Measurements from ENCODE around the gene REC8. TPM values are rescaled to one million over a fixed set of nuclear protein-coding genes. Genes with fewer than 3 reads are reported as not detected.

REC8 gene
- total and polyA plus RNA-seq, 2 of the 13 experiments (the other 11 are each of a cell fraction or from before 2014, with no cell fraction given) = 3.4 to 14.7 TPM

DNA sequence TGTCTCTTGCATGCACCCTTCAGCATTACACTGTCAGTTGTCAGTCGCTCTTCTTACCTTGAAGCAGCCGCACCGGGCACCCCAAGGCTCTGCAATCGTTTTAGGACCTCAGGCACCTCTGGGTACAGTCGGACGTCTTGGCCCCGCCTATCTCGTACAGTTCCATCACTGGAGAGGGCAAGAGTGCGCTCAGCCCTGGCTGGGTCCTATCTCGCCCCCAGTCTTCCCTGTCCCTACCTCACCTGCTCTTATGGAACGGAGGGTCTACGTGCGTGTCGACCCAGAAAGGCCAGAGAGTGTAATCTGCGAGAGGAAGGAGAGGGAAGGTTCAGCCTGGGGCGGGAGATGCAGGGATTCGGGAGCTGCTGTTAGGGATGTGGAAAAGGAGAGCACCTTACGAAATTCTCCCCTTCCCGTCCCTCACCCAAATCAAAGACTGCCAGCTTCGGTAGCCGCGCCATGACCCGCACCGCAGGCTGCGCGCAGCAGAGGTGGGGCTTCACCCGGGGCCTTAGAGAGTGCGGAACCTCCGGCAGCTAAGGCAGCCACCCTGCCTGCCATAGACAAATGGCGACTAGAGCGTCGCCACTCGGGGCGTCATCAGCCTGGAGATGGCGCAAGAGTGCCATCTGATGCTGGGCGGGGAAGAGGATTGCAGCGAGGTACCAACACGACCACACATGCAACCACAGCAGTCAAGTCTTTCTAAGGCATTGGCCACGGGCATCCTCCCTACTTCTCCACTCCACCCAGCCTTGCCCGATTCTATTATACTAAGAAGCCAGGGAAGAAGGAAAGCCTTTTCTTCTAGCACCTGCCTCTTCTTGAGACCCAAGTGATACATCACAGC is 43.8 kb downstream of the REC8 start, which contains the start of gene MDP1 (continued):
- TF ChIP-seq KDM5B (CRISPR knock-in tag; IDR thresholded peaks at IDR 0.05; ENCODE audit: borderline replicate concordance) (peak; percentile 97), NCOA1 (CRISPR knock-in tag; IDR thresholded peaks at IDR 0.05) (peak; percentile 82; the same call in 1 of the 2 replicates), MAFF (IDR thresholded peaks at IDR 0.05; ENCODE audit: low read depth, low read length) (no peak), ZNF382 (CRISPR knock-in tag; IDR thresholded peaks at IDR 0.05; ENCODE audit: borderline replicate concordance) (no peak), RXRB (CRISPR knock-in tag; IDR thresholded peaks at IDR 0.05; ENCODE audit: borderline replicate concordance) (peak; percentile 91), ZNF253 (CRISPR knock-in tag; IDR thresholded peaks at IDR 0.05; ENCODE audit: borderline replicate concordance) (peak; percentile 97; the same call in 1 of the 2 replicates), CEBPB (IDR thresholded peaks at IDR 0.05; ENCODE audit: borderline replicate concordance, low read depth, low read length) (peak; percentile 100), JUN (CRISPR knock-in tag; IDR thresholded peaks at IDR 0.05) (peak; percentile 92; the same call in 1 of the 2 replicates), XRCC5 (optimal IDR thresholded peaks at IDR 0.05; ENCODE audit: low read length) (peak; percentile 100), MED8 (CRISPR knock-in tag; IDR thresholded peaks at IDR 0.05; ENCODE audit: insufficient replicate concordance) (peak; percentile 94), ZNF317 (CRISPR knock-in tag; IDR thresholded peaks at IDR 0.05) (peak; percentile 94), ZNF850 (CRISPR knock-in tag; conservative IDR thresholded peaks at IDR 0.05) (no peak), ZNF724P (CRISPR knock-in tag; IDR thresholded peaks at IDR 0.05; ENCODE audit: borderline replicate concordance) (peak; percentile 95), ARID2 (CRISPR knock-in tag; IDR thresholded peaks at IDR 0.05; ENCODE audit: borderline replicate concordance) (peak; percentile 99), FOSL2 (CRISPR knock-in tag; IDR thresholded peaks at IDR 0.05) (peak; percentile 91), EED (CRISPR knock-in tag; IDR thresholded peaks at IDR 0.05) (peak; percentile 95), ZNF558 (CRISPR knock-in tag; IDR thresholded peaks at IDR 0.05; ENCODE audit: borderline replicate concordance) (no peak)
- TF ChIP-seq, protein P1, sequence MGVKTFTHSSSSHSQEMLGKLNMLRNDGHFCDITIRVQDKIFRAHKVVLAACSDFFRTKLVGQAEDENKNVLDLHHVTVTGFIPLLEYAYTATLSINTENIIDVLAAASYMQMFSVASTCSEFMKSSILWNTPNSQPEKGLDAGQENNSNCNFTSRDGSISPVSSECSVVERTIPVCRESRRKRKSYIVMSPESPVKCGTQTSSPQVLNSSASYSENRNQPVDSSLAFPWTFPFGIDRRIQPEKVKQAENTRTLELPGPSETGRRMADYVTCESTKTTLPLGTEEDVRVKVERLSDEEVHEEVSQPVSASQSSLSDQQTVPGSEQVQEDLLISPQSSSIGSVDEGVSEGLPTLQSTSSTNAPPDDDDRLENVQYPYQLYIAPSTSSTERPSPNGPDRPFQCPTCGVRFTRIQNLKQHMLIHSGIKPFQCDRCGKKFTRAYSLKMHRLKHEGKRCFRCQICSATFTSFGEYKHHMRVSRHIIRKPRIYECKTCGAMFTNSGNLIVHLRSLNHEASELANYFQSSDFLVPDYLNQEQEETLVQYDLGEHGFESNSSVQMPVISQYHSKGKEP (CRISPR knock-in tag; IDR thresholded peaks at IDR 0.05) = 0 out of 2 replicates have a peak, but pooled peaks have one; percentile 67
- TF ChIP-seq, protein P2, sequence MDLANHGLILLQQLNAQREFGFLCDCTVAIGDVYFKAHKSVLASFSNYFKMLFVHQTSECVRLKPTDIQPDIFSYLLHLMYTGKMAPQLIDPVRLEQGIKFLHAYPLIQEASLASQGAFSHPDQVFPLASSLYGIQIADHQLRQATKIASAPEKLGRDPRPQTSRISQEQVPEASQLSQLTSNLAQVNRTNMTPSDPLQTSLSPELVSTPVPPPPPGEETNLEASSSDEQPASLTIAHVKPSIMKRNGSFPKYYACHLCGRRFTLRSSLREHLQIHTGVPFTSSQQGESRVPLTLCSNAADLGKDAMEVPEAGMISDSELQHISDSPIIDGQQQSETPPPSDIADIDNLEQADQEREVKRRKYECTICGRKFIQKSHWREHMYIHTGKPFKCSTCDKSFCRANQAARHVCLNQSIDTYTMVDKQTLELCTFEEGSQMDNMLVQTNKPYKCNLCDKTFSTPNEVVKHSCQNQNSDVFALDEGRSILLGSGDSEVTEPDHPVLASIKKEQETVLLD (CRISPR knock-in tag; IDR thresholded peaks at IDR 0.05; ENCODE audit: low read depth) = peak; percentile 26; the same call in 1 of the 2 replicates
- TF ChIP-seq, protein P3, sequence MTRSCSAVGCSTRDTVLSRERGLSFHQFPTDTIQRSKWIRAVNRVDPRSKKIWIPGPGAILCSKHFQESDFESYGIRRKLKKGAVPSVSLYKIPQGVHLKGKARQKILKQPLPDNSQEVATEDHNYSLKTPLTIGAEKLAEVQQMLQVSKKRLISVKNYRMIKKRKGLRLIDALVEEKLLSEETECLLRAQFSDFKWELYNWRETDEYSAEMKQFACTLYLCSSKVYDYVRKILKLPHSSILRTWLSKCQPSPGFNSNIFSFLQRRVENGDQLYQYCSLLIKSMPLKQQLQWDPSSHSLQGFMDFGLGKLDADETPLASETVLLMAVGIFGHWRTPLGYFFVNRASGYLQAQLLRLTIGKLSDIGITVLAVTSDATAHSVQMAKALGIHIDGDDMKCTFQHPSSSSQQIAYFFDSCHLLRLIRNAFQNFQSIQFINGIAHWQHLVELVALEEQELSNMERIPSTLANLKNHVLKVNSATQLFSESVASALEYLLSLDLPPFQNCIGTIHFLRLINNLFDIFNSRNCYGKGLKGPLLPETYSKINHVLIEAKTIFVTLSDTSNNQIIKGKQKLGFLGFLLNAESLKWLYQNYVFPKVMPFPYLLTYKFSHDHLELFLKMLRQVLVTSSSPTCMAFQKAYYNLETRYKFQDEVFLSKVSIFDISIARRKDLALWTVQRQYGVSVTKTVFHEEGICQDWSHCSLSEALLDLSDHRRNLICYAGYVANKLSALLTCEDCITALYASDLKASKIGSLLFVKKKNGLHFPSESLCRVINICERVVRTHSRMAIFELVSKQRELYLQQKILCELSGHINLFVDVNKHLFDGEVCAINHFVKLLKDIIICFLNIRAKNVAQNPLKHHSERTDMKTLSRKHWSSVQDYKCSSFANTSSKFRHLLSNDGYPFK (CRISPR knock-in tag; IDR thresholded peaks at IDR 0.05; ENCODE audit: borderline replicate concordance) = peak; percentile 99
- TF ChIP-seq, protein P4, sequence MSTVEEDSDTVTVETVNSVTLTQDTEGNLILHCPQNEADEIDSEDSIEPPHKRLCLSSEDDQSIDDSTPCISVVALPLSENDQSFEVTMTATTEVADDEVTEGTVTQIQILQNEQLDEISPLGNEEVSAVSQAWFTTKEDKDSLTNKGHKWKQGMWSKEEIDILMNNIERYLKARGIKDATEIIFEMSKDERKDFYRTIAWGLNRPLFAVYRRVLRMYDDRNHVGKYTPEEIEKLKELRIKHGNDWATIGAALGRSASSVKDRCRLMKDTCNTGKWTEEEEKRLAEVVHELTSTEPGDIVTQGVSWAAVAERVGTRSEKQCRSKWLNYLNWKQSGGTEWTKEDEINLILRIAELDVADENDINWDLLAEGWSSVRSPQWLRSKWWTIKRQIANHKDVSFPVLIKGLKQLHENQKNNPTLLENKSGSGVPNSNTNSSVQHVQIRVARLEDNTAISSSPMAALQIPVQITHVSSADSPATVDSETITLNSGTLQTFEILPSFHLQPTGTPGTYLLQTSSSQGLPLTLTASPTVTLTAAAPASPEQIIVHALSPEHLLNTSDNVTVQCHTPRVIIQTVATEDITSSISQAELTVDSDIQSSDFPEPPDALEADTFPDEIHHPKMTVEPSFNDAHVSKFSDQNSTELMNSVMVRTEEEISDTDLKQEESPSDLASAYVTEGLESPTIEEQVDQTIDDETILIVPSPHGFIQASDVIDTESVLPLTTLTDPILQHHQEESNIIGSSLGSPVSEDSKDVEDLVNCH (CRISPR knock-in tag; IDR thresholded peaks at IDR 0.05) = peak; percentile 55; the same call in 1 of the 2 replicates

Measured in HepG2 (cell line).